WTC11 (cell line): ENCODE results near the gene SMIM26. TPM values are rescaled to one million over a fixed set of nuclear protein-coding genes. Genes with fewer than 3 reads are reported as not detected.
"Not testable (repeated sequence)": the region's sequence is repeated elsewhere in the genome, so short reads cannot be mapped to it uniquely, and the experiment has no call there.

ENCODE experiments used
- ATAC-seq: fragments of 200-7000 bp; cut with Tn5 transposase; 2 replicates; pipeline ENCODE4 v1.10.0; 2021; ENCODE audit warnings: mild to moderate bottlenecking, moderate library complexity
- CTCF ChIA-PET: fragments of 300-600 bp; sonication (Branson Sonifier 250); formaldehyde crosslinking; loops from one replicate; lab custom pipeline; 2021; ENCODE audit warnings: antibody characterized with exemption; lab: Charles Lee
- POLR2A ChIA-PET: fragments of 350-600 bp; sonication (Branson Sonifier 250); formaldehyde crosslinking; loops from one replicate; lab custom pipeline; 2021; ENCODE audit warnings: antibody characterized with exemption; lab: Charles Lee
- DNase-seq: peaks from one replicate; pipeline ENCODE4 v3.0.0; 2021; ENCODE audit warnings: low spot score
- H3K27ac Mint-ChIP-seq: 2 replicates; pipeline ENCODE4 v1.8.0; 2021; ENCODE audit warnings: mixed read lengths
- H3K27me3 Mint-ChIP-seq: 2 replicates; pipeline ENCODE4 v1.8.0; 2021; ENCODE audit warnings: low read depth, mild to moderate bottlenecking, moderate library complexity, mixed read lengths
- H3K36me3 Mint-ChIP-seq: 2 replicates; pipeline ENCODE4 v1.8.0; 2021; ENCODE audit warnings: mixed read lengths
- H3K4me1 Mint-ChIP-seq: 2 replicates; pipeline ENCODE4 v1.8.0; 2022; ENCODE audit warnings: mixed read lengths
- H3K4me3 Mint-ChIP-seq: 2 replicates; pipeline ENCODE4 v1.8.0; 2021; ENCODE audit warnings: mild to moderate bottlenecking, moderate library complexity, mixed read lengths
- H3K9me3 Mint-ChIP-seq: 2 replicates; pipeline ENCODE4 v1.8.0; 2021; ENCODE audit warnings: mixed read lengths
- CREB1 ChIP-seq: sonication (generic); formaldehyde crosslinking; IDR thresholded peaks from 2 replicates; pipeline ENCODE4 v1.8.0; 2023; ENCODE audit warnings: mild to moderate bottlenecking, missing genetic modification reagents
- ELF4 ChIP-seq: sonication (generic); formaldehyde crosslinking; IDR thresholded peaks from 2 replicates; pipeline ENCODE4 v1.8.1; 2022; ENCODE audit warnings: low read depth, mild to moderate bottlenecking, moderate library complexity, missing genetic modification reagents
- GABPB1 ChIP-seq: sonication (generic); formaldehyde crosslinking; IDR thresholded peaks from 2 replicates; pipeline ENCODE4 v1.8.1; 2023; ENCODE audit warnings: mild to moderate bottlenecking, missing genetic modification reagents
- KAT7 ChIP-seq: sonication (generic); formaldehyde crosslinking; IDR thresholded peaks from 2 replicates; pipeline ENCODE4 v1.8.1; 2023; ENCODE audit warnings: missing genetic modification reagents, mild to moderate bottlenecking, borderline replicate concordance
- MYBL2 ChIP-seq: sonication (generic); formaldehyde crosslinking; IDR thresholded peaks from 2 replicates; pipeline ENCODE4 v1.8.1; 2023; ENCODE audit warnings: mild to moderate bottlenecking, moderate library complexity, missing genetic modification reagents
- NFATC4 ChIP-seq: fragments of 250-450 bp; sonication (Bioruptor Pico); IDR thresholded peaks from 2 replicates; pipeline ENCODE4 v1.9.0; 2021; ENCODE audit warnings: mild to moderate bottlenecking
- USF1 ChIP-seq: sonication (generic); formaldehyde crosslinking; IDR thresholded peaks from 2 replicates; pipeline ENCODE4 v1.8.0; 2022; ENCODE audit warnings: mild to moderate bottlenecking, missing genetic modification reagents
- ZNF396 ChIP-seq: fragments of 250-450 bp; sonication (Bioruptor Pico); IDR thresholded peaks from 2 replicates; pipeline ENCODE4 v1.8.0; 2021; ENCODE audit warnings: mild to moderate bottlenecking, moderate library complexity, borderline replicate concordance
- total RNA-seq: library from RNA; stranded (reverse); gene quantifications from 3 replicates; pipeline ENCODE4 v1.2.3, GENCODE V29; 2021
- TF ChIP-seq, protein P1 (sequence below): sonication (generic); formaldehyde crosslinking; IDR thresholded peaks from 2 replicates; pipeline ENCODE4 v1.8.0; 2023; ENCODE audit warnings: missing genetic modification reagents, mild to moderate bottlenecking, borderline replicate concordance
- TF ChIP-seq, protein P2 (sequence below): sonication (generic); formaldehyde crosslinking; IDR thresholded peaks from 2 replicates; pipeline ENCODE4 v1.8.1; 2023; ENCODE audit warnings: mild to moderate bottlenecking, missing genetic modification reagents, moderate library complexity
- TF ChIP-seq, protein P3 (sequence below): sonication (generic); formaldehyde crosslinking; conservative IDR thresholded peaks from 2 replicates; pipeline ENCODE4 v1.8.1; 2023; ENCODE audit warnings: mild to moderate bottlenecking, low read depth, missing genetic modification reagents, moderate library complexity

The SMIM26 gene
- total RNA-seq, 1 experiment from 2014 or later, result 71.9 TPM

DNA sequence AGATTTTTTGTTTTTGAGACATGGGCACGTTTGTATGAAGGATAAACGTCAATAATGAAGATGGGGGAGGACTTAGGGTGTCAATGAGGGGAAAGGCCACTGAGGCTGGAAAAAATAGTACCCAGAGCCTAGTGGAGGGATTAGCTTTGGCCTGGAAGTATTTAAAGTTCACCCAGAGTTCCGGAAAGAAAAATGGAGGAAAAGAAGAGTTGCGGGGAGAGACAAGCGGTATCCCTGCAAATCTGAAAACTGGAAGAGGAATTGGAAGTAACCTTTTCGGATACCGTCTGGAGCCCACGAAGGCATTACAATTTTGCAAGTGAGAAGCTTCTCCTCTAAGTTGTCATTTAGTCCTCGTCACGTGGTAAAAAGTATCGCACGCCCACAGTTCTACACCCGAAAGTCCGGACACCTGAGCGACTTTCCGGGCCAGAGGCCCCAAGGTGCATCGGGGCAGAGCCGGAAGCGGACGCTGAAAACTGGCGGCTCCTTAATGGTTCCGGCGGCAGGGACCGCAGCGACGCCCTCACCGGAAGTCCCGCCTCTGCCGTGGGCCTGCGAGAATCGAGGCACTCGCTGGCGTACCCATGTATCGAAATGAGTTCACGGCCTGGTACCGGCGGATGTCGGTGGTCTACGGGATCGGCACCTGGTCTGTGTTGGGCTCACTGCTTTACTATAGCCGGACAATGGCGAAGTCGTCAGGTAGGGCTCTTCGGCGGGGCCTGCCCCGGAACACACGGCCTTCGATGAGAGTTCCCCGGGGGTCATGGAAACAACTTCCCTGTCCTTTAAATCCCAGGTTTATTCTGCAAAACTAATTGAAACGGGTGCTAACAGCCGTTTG lies at the start of gene SMIM26 (continued):
- TF ChIP-seq, protein P1, sequence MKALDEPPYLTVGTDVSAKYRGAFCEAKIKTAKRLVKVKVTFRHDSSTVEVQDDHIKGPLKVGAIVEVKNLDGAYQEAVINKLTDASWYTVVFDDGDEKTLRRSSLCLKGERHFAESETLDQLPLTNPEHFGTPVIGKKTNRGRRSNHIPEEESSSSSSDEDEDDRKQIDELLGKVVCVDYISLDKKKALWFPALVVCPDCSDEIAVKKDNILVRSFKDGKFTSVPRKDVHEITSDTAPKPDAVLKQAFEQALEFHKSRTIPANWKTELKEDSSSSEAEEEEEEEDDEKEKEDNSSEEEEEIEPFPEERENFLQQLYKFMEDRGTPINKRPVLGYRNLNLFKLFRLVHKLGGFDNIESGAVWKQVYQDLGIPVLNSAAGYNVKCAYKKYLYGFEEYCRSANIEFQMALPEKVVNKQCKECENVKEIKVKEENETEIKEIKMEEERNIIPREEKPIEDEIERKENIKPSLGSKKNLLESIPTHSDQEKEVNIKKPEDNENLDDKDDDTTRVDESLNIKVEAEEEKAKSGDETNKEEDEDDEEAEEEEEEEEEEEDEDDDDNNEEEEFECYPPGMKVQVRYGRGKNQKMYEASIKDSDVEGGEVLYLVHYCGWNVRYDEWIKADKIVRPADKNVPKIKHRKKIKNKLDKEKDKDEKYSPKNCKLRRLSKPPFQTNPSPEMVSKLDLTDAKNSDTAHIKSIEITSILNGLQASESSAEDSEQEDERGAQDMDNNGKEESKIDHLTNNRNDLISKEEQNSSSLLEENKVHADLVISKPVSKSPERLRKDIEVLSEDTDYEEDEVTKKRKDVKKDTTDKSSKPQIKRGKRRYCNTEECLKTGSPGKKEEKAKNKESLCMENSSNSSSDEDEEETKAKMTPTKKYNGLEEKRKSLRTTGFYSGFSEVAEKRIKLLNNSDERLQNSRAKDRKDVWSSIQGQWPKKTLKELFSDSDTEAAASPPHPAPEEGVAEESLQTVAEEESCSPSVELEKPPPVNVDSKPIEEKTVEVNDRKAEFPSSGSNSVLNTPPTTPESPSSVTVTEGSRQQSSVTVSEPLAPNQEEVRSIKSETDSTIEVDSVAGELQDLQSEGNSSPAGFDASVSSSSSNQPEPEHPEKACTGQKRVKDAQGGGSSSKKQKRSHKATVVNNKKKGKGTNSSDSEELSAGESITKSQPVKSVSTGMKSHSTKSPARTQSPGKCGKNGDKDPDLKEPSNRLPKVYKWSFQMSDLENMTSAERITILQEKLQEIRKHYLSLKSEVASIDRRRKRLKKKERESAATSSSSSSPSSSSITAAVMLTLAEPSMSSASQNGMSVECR (CRISPR knock-in tag), result peak; percentile 39; the same call in 1 of the 2 replicates
- TF ChIP-seq, protein P2, sequence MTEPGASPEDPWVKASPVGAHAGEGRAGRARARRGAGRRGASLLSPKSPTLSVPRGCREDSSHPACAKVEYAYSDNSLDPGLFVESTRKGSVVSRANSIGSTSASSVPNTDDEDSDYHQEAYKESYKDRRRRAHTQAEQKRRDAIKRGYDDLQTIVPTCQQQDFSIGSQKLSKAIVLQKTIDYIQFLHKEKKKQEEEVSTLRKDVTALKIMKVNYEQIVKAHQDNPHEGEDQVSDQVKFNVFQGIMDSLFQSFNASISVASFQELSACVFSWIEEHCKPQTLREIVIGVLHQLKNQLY (CRISPR knock-in tag), result no peak
- TF ChIP-seq USF1 (CRISPR knock-in tag), result peak; percentile 84
- TF ChIP-seq, protein P3, sequence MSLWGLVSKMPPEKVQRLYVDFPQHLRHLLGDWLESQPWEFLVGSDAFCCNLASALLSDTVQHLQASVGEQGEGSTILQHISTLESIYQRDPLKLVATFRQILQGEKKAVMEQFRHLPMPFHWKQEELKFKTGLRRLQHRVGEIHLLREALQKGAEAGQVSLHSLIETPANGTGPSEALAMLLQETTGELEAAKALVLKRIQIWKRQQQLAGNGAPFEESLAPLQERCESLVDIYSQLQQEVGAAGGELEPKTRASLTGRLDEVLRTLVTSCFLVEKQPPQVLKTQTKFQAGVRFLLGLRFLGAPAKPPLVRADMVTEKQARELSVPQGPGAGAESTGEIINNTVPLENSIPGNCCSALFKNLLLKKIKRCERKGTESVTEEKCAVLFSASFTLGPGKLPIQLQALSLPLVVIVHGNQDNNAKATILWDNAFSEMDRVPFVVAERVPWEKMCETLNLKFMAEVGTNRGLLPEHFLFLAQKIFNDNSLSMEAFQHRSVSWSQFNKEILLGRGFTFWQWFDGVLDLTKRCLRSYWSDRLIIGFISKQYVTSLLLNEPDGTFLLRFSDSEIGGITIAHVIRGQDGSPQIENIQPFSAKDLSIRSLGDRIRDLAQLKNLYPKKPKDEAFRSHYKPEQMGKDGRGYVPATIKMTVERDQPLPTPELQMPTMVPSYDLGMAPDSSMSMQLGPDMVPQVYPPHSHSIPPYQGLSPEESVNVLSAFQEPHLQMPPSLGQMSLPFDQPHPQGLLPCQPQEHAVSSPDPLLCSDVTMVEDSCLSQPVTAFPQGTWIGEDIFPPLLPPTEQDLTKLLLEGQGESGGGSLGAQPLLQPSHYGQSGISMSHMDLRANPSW (CRISPR knock-in tag), result 0 out of 2 replicates have a peak, but pooled peaks have one; percentile 11
- TF ChIP-seq GABPB1 (CRISPR knock-in tag), result peak; percentile 93
- TF ChIP-seq MYBL2 (CRISPR knock-in tag), result peak; percentile 70; the same call in 1 of the 2 replicates
- TF ChIP-seq ZNF396 (CRISPR knock-in tag), result no peak
- TF ChIP-seq NFATC4 (CRISPR knock-in tag), result no peak
- TF ChIP-seq, all 79 proteins: peak for 20

GRCh38 chr20:18522066-18522465 lies 45.2 kb upstream of the SMIM26 start:
- peaks cover 33% of the 10 kb centered on the region for H3K36me3 Mint-ChIP-seq
- H3K27me3 Mint-ChIP-seq, H3K9me3 Mint-ChIP-seq, DNase-seq, H3K4me3 Mint-ChIP-seq, CTCF ChIA-PET, H3K27ac Mint-ChIP-seq, POLR2A ChIA-PET, ATAC-seq, H3K4me1 Mint-ChIP-seq: not testable (repeated sequence)

GRCh38 chr20:18523066-18523465 lies 44.2 kb upstream of the SMIM26 start:
- H3K4me3 Mint-ChIP-seq, result no peak overlapping the region
- TF ChIP-seq ELF4 (CRISPR knock-in tag) (no peak), CREB1 (CRISPR knock-in tag) (no peak), KAT7 (CRISPR knock-in tag) (no peak)
- no peaks in the 10 kb centered on the region for H3K9me3 Mint-ChIP-seq
- peaks cover 43% of the 10 kb centered on the region for H3K36me3 Mint-ChIP-seq
- no peaks in the 10 kb centered on the region for H3K27me3 Mint-ChIP-seq
- DNase-seq (no peak), ATAC-seq (no peak)
- H3K4me1 Mint-ChIP-seq, result no peaks in the 10 kb centered on the region
- CTCF ChIA-PET, result no interaction called here
- H3K27ac Mint-ChIP-seq, result no peak overlapping the region
- POLR2A ChIA-PET, result interaction anchor here (0.7 kb wide), 1 partner anchor 16 kb away, joined by 6 read pairs; no protein-coding TSS in a partner anchor
